Testis (tissue), 3 donors: ENCODE results near the gene ZFAND2B. TPM values are rescaled to one million over a fixed set of nuclear protein-coding genes. Genes with fewer than 3 reads are reported as not detected.

Experiments
- DNase-seq: peaks from one replicate; pipeline ENCODE4 v3.0.0-alpha.2; 2019
- H3K27ac ChIP-seq, 2 donors: fragments of 200-600 bp; sonication (generic); one replicate each; pipeline ENCODE4 v1.5.1; 2019
- H3K27me3 ChIP-seq: fragments of 200-600 bp; sonication (generic); one replicate; pipeline ENCODE4 v1.5.1; 2019
- H3K36me3 ChIP-seq: fragments of 200-600 bp; sonication (generic); one replicate; pipeline ENCODE4 v1.5.1; 2017; ENCODE audit warnings: low read depth; ENCODE audit errors: missing control alignments
- H3K4me1 ChIP-seq: fragments of 200-600 bp; sonication (generic); one replicate; pipeline ENCODE4 v1.5.1; 2019
- H3K4me3 ChIP-seq, 2 donors: fragments of 200-600 bp; sonication (generic); one replicate each; pipeline ENCODE4 v1.5.1; 2017 to 2019
- H3K9me3 ChIP-seq: fragments of 200-600 bp; sonication (generic); one replicate; pipeline ENCODE4 v1.5.1; 2017
- CTCF ChIP-seq, 3 experiments: fragments of 450-650 bp in 2 of 3; fragments of 200-600 bp in 1 of 3; sonication (generic) in 1 of 3; IDR thresholded peaks; one replicate each; pipeline ENCODE4 v1.5.1; 2016 to 2019; ENCODE audit warnings: antibody characterized with exemption in 3 of 3, mild to moderate bottlenecking in 2 of 3, moderate library complexity in 1 of 3
- POLR2A ChIP-seq: fragments of 450-650 bp; IDR thresholded peaks from one replicate; pipeline ENCODE4 v1.6.1; 2017; ENCODE audit warnings: antibody characterized with exemption, mild to moderate bottlenecking, moderate library complexity
- WGBS, 2 donors: methylation state at CpG; one replicate each; pipeline ENCODE4 v1.1.5; 2018; 5-methylcytosine and 5-hydroxymethylcytosine counted together
- intact Hi-C: fragments of 100-400 bp; cut with DNase I; formaldehyde crosslinking; loops from one replicate; pipeline ENCODE4 v1.15.1; 2023; ENCODE audit warnings: low total_unique reads
- polyA plus RNA-seq: library from polyadenylated mRNA; stranded (reverse); fragments of 350-450 nt; fragmentation: Illumina TruSeq; extraction: RNeasy Lipid Tissue Mini Kit (QIAGEN cat#74804); gene quantifications from one replicate; pipeline ENCODE4 v1.2.3, GENCODE V29; 2014; ENCODE audit warnings: low read depth, low replicate concordance; ENCODE audit not compliant: insufficient read depth
- total RNA-seq, 2 donors: library from RNA; depleted of rRNA; stranded (reverse); fragments of >200 nt; gene quantifications; one replicate each; pipeline ENCODE4 v1.2.3, GENCODE V29; 2016

The ZFAND2B gene
- total and polyA plus RNA-seq, 3 donors from 2014 or later: 27.0 to 41.3 (median 34.3) TPM

DNA sequence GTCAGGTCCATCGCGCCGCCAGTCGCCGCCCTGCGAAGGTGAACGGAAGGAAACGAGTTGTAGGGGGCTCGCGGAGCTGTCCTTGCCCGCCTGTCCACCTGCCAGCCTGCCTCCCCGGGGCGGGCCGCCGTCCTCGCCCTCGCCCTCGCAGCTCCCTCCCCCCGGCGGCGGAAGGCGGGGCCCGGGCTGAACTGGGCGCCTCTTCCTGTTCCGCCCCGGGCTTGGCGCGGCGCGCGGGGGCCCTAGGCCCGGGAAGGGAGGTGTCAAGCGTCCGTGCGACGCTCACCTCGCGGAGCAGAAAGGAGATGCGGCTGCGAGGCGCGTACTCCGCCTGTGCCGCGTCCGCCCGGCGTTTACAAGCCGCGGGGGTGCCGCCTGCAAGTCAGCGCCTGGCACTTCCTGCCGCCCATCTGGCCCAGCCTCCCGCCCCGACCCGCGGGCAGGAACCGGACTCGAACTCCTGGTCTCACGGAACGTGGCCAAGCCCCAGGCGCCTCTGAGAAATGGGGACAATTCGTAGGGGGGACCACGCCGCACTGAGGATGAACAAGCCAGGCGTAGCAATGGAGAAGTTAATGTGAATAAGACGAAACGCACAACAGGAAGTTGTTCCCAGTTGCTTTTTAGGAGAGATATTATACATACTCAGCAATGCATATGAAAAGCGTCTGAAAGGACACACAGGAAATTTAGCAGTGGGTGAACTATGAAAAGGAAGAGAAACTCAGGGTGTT lies 29.6 kb upstream of the ZFAND2B start, which contains the start of gene CNPPD1:
CNPPD1 (minus strand) TSS at position 108 of the 734 bp plus-strand sequence; CDS start at position 11, 97 bp downstream.
- peak within 1 kb of the TSS; percentile 91 to 98 for H3K4me3 ChIP-seq
- no peaks in the 10 kb centered on the region for H3K36me3 ChIP-seq
- peak; percentile 88 for DNase-seq
- peak within 1 kb of the TSS; percentile 95 to 99 for H3K27ac ChIP-seq
- no peaks in the 10 kb centered on the region for H3K27me3 ChIP-seq
- peaks cover 16% of the 10 kb centered on the region for H3K4me1 ChIP-seq
- TF ChIP-seq POLR2A: peak; percentile 70
- TF ChIP-seq CTCF (IDR thresholded peaks at IDR 0.05): peak in 1 of 3 experiments; percentile 27
- H3K9me3 ChIP-seq: no peaks in the 10 kb centered on the region
- intact Hi-C loops: no loop called here
- WGBS, 2 donors: 0 to 1% methylated on average over 17 to 56 of the region's 69 CpGs

DNA sequence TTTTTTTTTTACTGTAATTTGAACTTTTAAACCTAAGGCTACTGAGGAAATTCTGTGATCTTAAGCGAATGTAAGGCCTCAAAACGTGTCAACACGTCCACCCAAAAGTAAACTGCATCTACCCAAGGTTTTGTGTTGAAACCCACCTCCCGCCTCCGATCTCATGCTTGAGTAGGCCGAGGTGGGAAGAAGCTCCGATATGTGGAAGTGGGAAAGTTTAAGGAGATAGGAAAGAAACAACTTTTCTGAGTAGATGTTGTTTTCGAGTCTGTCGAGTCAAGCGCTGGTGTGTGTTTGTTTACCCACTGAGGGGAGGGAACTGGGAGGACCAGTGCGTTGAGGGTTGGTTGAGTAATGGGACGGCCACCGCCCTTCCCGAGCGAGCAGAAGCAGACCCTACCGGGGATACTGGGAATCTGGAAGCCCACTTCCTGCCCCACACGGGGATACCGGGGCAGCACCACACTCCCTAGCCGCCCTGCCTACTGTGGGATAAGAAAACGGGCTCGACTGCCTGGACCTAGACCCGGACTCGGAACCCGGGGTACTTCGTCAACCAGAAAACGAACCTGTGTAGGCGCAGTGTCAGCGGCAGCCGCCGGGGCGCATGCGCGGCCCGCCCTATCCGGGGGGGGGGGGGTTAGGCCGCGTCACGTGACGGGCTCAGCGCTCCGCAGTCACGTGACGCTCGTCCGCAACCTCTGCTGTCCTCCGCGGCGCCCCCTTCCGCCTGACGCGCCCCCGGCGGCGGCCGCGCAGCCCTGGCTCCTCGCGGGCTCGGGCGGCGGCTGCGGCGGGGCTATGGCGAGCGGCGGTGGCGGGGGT lies 28.8 kb upstream of the ZFAND2B start, which contains the start of gene RETREG2:
RETREG2 (plus strand) TSS at position 724 of the 825 bp plus-strand sequence; CDS start at position 802, 78 bp downstream.
- intact Hi-C loops: no loop called here
- no peaks in the 10 kb centered on the region for H3K27me3 ChIP-seq
- WGBS, 2 donors: 0 to 1% methylated on average over 16 to 32 of the region's 67 CpGs
- peaks cover 16% of the 10 kb centered on the region for H3K4me1 ChIP-seq
- no peaks in the 10 kb centered on the region for H3K9me3 ChIP-seq
- peak; percentile 90 for DNase-seq
- H3K27ac ChIP-seq: peak within 1 kb of the TSS; percentile 95 to 99
- H3K36me3 ChIP-seq: no peaks in the 10 kb centered on the region
- TF ChIP-seq CTCF (IDR thresholded peaks at IDR 0.05) (peak in 2 of 3 experiments; percentile 47), POLR2A (peak; percentile 72)
- H3K4me3 ChIP-seq: peak within 1 kb of the TSS; percentile 91 to 98

- Histone ChIP-seq H3K36me3 (no peaks in the 10 kb centered on the region), H3K4me1 (peaks cover 16% of the 10 kb centered on the region), H3K9me3 (no peaks in the 10 kb centered on the region), H3K27ac (peak overlapping the region; percentile 95 to 99), H3K4me3 (peak overlapping the region; percentile 91 to 98), H3K27me3 (no peaks in the 10 kb centered on the region)
- TF ChIP-seq CTCF (IDR thresholded peaks at IDR 0.05) (no peak), POLR2A (no peak)
- DNase-seq: peak; percentile 64
- intact Hi-C loops: no loop called here
- 4 to 9% methylated on average over 14 to 28 of the region's 45 CpGs for WGBS, 2 donors
Observed at GRCh38 chr2:219178377-219179175, 28.0 kb upstream of the ZFAND2B start.

DNA sequence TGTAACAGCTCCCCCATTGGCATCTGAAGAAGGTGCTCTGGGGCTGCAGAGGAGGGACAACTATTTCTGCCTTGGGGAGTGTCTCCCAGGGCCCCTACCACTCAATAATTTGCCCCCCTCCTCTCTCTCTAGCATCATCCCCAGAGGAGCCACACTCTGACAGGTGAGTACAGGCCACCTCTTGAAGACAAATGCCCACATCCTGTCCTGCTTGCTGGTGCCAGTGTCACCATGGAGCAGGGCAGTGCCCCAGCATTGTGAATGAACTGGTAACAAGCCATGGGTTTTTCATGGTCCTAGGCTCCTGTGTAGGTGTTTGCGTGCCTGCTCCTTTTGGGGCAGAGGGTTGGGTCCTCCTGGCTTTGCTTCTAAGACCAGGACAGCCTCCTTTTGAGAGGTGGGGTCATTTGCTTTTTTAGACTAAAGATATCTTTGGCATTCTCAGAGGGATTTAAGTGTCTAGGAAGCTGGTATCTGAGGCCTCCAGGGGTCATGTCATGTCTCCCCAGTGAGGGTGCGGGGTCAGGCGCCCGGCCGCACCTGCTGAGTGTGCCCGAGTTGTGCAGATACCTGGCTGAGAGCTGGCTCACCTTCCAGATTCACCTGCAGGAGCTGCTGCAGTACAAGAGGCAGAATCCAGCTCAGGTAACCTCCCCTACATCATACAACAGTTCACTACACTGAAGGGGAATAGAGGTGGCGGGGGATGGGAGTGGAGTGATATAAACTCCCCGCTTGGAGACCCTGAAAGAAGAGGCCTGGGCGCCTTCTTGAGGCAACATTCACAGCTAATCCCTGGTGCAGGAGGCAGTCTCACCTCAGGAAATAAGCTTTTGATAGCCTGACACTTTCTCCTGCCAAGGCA lies 26.7 kb upstream of the ZFAND2B start:
- Histone ChIP-seq H3K27ac (no peak overlapping the region), H3K4me3 (no peak overlapping the region), H3K36me3 (no peaks in the 10 kb centered on the region), H3K9me3 (no peaks in the 10 kb centered on the region), H3K27me3 (no peaks in the 10 kb centered on the region), H3K4me1 (peaks cover 16% of the 10 kb centered on the region)
- intact Hi-C loops: no loop called here
- TF ChIP-seq POLR2A (no peak), CTCF (IDR thresholded peaks at IDR 0.05) (no peak)
- peak; percentile 12 for DNase-seq
- 83 to 92% methylated on average over 6 to 9 of the region's 9 CpGs for WGBS, 2 donors
